HEK293 (cell line): ENCODE data around the gene FAM171A1.

Source experiments
- BCL11A ChIP-seq: fragments of 450-650 bp; formaldehyde crosslinking; IDR thresholded peaks from 2 replicates; pipeline ENCODE4 v1.5.1; 2016; ENCODE audit warnings: low read depth, missing biosample characterization, missing genetic modification characterization
- BCL6B ChIP-seq: fragments of 450-650 bp; formaldehyde crosslinking; IDR thresholded peaks from 2 replicates; pipeline ENCODE4 v1.5.1; 2017; ENCODE audit warnings: missing biosample characterization, missing genetic modification characterization
- CTCF ChIP-seq: fragments of 450-650 bp; formaldehyde crosslinking; IDR thresholded peaks from 2 replicates; pipeline ENCODE4 v1.5.1; 2016; ENCODE audit warnings: missing biosample characterization, missing genetic modification characterization
- REPIN1 ChIP-seq: fragments of 450-650 bp; formaldehyde crosslinking; IDR thresholded peaks from 2 replicates; pipeline ENCODE4 v1.5.1; 2017; ENCODE audit warnings: missing biosample characterization, missing genetic modification characterization, low read depth
- ZBTB8A ChIP-seq: fragments of 450-650 bp; formaldehyde crosslinking; IDR thresholded peaks from 2 replicates; pipeline ENCODE4 v1.5.1; 2016; ENCODE audit warnings: missing biosample characterization, missing genetic modification characterization
- ZNF274 ChIP-seq, 2 experiments: fragments of 200-500 bp in 1 of 2; fragments of 450-650 bp in 1 of 2; sonication (Bioruptor generic) in 1 of 2; formaldehyde crosslinking in 1 of 2; IDR thresholded peaks; 2 replicates each; pipeline versions ENCODE4 v1.5.1 to v1.6.1; 2014 to 2016; ENCODE audit warnings: borderline replicate concordance in 1 of 2, inconsistent platforms in 1 of 2, low read length in 1 of 2, missing biosample characterization in 1 of 2, missing genetic modification characterization in 1 of 2
- ZNF354C ChIP-seq: fragments of 450-650 bp; formaldehyde crosslinking; IDR thresholded peaks from 2 replicates; pipeline ENCODE4 v1.5.1; 2016; ENCODE audit warnings: missing biosample characterization, missing genetic modification characterization, low read depth, borderline replicate concordance
- ZNF549 ChIP-seq: fragments of 450-650 bp; IDR thresholded peaks from 2 replicates; pipeline ENCODE4 v1.5.1; 2018; ENCODE audit warnings: missing biosample characterization, missing genetic modification characterization, mild to moderate bottlenecking, inconsistent platforms, moderate library complexity
- ZNF654 ChIP-seq: fragments of 450-650 bp; formaldehyde crosslinking; IDR thresholded peaks from 2 replicates; pipeline ENCODE4 v1.5.1; 2016; ENCODE audit warnings: low read depth, missing biosample characterization, missing genetic modification characterization
- ZXDB ChIP-seq: fragments of 450-650 bp; formaldehyde crosslinking; IDR thresholded peaks from 2 replicates; pipeline ENCODE4 v1.5.1; 2016; ENCODE audit warnings: missing biosample characterization, missing genetic modification characterization
- TF ChIP-seq, protein P1 (sequence below): fragments of 450-650 bp; formaldehyde crosslinking; IDR thresholded peaks from 2 replicates; pipeline ENCODE4 v1.5.1; 2016; ENCODE audit warnings: missing biosample characterization, missing genetic modification characterization, low read depth
- TF ChIP-seq, protein P2 (sequence below): fragments of 450-650 bp; formaldehyde crosslinking; IDR thresholded peaks from 2 replicates; pipeline ENCODE4 v1.5.1; 2016; ENCODE audit warnings: missing biosample characterization, missing genetic modification characterization
- TF ChIP-seq, protein P3 (sequence below): fragments of 450-650 bp; formaldehyde crosslinking; IDR thresholded peaks from 2 replicates; pipeline ENCODE4 v1.5.1; 2016; ENCODE audit warnings: missing biosample characterization, missing genetic modification characterization
- TF ChIP-seq, protein P4 (sequence below): fragments of 450-650 bp; formaldehyde crosslinking; optimal IDR thresholded peaks from 2 replicates; pipeline ENCODE3; 2016; ENCODE audit warnings: missing biosample characterization, mild to moderate bottlenecking, missing genetic modification characterization

DNA sequence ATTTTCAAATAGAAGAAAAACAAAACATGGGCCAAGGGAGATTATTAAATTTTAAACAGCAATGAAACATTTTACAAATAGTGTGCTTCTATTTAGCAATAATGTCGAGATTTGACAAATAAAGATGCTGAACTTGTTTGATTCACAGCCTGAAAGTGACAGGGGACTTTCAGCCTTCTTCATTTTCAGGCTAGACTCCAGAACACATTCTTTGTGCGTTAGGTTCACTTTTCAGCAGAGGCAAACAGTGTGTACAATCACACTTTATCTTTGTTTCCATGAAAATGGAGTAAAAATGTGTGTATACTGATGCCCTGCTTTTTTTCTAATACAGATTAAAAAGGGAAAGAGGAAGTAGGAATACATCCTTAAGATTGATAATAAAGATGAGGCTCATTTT is 35.6 kb downstream of the FAM171A1 start:
- TF ChIP-seq CTCF (tag by site-specific recombination), result no peak
- TF ChIP-seq, protein P1, sequence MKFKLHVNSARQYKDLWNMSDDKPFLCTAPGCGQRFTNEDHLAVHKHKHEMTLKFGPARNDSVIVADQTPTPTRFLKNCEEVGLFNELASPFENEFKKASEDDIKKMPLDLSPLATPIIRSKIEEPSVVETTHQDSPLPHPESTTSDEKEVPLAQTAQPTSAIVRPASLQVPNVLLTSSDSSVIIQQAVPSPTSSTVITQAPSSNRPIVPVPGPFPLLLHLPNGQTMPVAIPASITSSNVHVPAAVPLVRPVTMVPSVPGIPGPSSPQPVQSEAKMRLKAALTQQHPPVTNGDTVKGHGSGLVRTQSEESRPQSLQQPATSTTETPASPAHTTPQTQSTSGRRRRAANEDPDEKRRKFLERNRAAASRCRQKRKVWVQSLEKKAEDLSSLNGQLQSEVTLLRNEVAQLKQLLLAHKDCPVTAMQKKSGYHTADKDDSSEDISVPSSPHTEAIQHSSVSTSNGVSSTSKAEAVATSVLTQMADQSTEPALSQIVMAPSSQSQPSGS, result no peak
- TF ChIP-seq ZNF354C, result no peak
- TF ChIP-seq, protein P2, sequence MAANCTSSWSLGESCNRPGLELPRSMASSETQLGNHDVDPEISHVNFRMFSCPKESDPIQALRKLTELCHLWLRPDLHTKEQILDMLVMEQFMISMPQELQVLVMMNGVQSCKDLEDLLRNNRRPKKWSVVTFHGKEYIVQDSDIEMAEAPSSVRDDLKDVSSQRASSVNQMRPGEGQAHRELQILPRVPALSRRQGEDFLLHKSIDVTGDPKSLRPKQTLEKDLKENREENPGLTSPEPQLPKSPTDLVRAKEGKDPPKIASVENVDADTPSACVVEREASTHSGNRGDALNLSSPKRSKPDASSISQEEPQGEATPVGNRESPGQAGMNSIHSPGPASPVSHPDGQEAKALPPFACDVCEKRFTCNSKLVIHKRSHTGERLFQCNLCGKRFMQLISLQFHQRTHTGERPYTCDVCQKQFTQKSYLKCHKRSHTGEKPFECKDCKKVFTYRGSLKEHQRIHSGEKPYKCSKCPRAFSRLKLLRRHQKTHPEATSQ (tag by site-specific recombination), result no peak
- TF ChIP-seq ZNF549 (tag by site-specific recombination), result no peak
- TF ChIP-seq, protein P3, sequence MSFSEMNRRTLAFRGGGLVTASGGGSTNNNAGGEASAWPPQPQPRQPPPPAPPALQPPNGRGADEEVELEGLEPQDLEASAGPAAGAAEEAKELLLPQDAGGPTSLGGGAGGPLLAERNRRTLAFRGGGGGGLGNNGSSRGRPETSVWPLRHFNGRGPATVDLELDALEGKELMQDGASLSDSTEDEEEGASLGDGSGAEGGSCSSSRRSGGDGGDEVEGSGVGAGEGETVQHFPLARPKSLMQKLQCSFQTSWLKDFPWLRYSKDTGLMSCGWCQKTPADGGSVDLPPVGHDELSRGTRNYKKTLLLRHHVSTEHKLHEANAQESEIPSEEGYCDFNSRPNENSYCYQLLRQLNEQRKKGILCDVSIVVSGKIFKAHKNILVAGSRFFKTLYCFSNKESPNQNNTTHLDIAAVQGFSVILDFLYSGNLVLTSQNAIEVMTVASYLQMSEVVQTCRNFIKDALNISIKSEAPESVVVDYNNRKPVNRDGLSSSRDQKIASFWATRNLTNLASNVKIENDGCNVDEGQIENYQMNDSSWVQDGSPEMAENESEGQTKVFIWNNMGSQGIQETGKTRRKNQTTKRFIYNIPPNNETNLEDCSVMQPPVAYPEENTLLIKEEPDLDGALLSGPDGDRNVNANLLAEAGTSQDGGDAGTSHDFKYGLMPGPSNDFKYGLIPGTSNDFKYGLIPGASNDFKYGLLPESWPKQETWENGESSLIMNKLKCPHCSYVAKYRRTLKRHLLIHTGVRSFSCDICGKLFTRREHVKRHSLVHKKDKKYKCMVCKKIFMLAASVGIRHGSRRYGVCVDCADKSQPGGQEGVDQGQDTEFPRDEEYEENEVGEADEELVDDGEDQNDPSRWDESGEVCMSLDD (tag by site-specific recombination), result no peak
- no peak for TF ChIP-seq ZNF274 (IDR thresholded peaks at IDR 0.05; ENCODE audit: low read length)
- no peak for TF ChIP-seq ZNF274 (tag by site-specific recombination; IDR thresholded peaks at IDR 0.05; ENCODE audit: borderline replicate concordance)
- no peak for TF ChIP-seq BCL11A (tag by site-specific recombination)
- TF ChIP-seq BCL6B (tag by site-specific recombination), result no peak
- no peak for TF ChIP-seq ZBTB8A (tag by site-specific recombination)
- no peak for TF ChIP-seq REPIN1 (tag by site-specific recombination)
- TF ChIP-seq ZNF654 (tag by site-specific recombination), result no peak
- no peak for TF ChIP-seq ZXDB (tag by site-specific recombination)
- TF ChIP-seq, protein P4, sequence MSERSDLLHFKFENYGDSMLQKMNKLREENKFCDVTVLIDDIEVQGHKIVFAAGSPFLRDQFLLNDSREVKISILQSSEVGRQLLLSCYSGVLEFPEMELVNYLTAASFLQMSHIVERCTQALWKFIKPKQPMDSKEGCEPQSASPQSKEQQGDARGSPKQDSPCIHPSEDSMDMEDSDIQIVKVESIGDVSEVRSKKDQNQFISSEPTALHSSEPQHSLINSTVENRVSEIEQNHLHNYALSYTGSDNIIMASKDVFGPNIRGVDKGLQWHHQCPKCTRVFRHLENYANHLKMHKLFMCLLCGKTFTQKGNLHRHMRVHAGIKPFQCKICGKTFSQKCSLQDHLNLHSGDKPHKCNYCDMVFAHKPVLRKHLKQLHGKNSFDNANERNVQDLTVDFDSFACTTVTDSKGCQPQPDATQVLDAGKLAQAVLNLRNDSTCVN (tag by site-specific recombination), result no peak
